ENCODE data around the gene PSMD6. TPM values are rescaled to one million over a fixed set of nuclear protein-coding genes. Genes with fewer than 3 reads are reported as not detected.
A peak's percentile ranks its signal among the peaks of the same experiment; 100 is the strongest.

PSMD6 gene
- polyA plus RNA-seq, 3 donors: 54.6 to 135 (median 101) TPM

DNA sequence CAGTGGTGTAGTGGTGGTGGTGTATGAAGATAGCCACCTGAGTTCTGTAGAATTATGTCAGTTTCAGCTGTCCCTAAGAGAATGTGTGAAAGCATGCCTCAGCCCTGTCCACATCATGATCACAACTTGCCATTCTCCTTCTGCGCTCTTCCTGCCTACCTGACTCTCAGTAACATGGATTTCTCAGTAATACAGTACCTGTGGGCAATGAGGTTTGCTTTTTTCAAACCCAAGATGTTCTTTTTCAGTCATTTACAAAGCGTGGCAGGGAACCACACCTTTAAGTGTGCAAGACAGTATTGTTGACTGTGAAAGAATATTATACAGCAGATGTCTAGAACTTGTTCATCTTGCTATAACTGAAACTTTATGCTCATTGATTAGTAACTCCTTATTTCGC, 38.9 kb downstream of the PSMD6 start:
- Mint-ChIP-seq H3K4me1 (peaks cover 14% of the 10 kb centered on the region), H3K27ac (peak overlapping the region in 3 of 7 donors; percentile 25 to 52 (median 47)), H3K4me3 (no peak overlapping the region), H3K36me3 (peaks cover 81 to 94% of the 10 kb centered on the region in 2 donors), H3K27me3 (ENCODE audit: low read depth in 3 of 3) (peaks cover 0 to 2% (median 2%) of the 10 kb centered on the region in 3 donors), H3K9me3 (no peaks in the 10 kb centered on the region)
- H3K4me1 ChIP-seq (ENCODE audit: control insufficient read depth in 1 of 2, insufficient read depth in 2 of 2, low read length in 2 of 2): peaks cover 10 to 13% of the 10 kb centered on the region in 2 donors
- H4K20me1 ChIP-seq (ENCODE audit: insufficient read depth, low read length): peaks cover 23% of the 10 kb centered on the region
- intact Hi-C loops (cut with micrococcal nuclease): no loop called here
- H3K4me3 ChIP-seq (replicated peaks in 1 of 3; ENCODE audit: low read depth in 2 of 3, low read length in 3 of 3): no peak overlapping the region
- H3K27ac ChIP-seq (ENCODE audit: low read depth in 1 of 2, low read length in 2 of 2): no peak overlapping the region
- H3K79me2 ChIP-seq (ENCODE audit: insufficient read depth, low read length): peaks cover 29% of the 10 kb centered on the region
- TF ChIP-seq, protein P1, sequence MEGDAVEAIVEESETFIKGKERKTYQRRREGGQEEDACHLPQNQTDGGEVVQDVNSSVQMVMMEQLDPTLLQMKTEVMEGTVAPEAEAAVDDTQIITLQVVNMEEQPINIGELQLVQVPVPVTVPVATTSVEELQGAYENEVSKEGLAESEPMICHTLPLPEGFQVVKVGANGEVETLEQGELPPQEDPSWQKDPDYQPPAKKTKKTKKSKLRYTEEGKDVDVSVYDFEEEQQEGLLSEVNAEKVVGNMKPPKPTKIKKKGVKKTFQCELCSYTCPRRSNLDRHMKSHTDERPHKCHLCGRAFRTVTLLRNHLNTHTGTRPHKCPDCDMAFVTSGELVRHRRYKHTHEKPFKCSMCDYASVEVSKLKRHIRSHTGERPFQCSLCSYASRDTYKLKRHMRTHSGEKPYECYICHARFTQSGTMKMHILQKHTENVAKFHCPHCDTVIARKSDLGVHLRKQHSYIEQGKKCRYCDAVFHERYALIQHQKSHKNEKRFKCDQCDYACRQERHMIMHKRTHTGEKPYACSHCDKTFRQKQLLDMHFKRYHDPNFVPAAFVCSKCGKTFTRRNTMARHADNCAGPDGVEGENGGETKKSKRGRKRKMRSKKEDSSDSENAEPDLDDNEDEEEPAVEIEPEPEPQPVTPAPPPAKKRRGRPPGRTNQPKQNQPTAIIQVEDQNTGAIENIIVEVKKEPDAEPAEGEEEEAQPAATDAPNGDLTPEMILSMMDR (IDR thresholded peaks at IDR 0.05): no peak
- H3K4me2 ChIP-seq (replicated peaks; ENCODE audit: extremely low read depth, low read length, poor library complexity, severe bottlenecking): no peak overlapping the region
- H3K27me3 ChIP-seq (ENCODE audit: control insufficient read depth in 2 of 2, insufficient read depth in 2 of 2, low read length in 2 of 2): no peaks in the 10 kb centered on the region
- no peak overlapping the region for H3K9ac ChIP-seq (ENCODE audit: insufficient read depth, low read length, poor library complexity, severe bottlenecking)
- DNase-seq: no peak
- no peak overlapping the region for H2AFZ ChIP-seq (ENCODE audit: insufficient read depth, low read depth, low read length, poor library complexity, severe bottlenecking)
- no peaks in the 10 kb centered on the region for H3K9me3 ChIP-seq (replicated peaks in 1 of 2; ENCODE audit: control insufficient read depth in 1 of 2, insufficient read depth in 1 of 2, low read length in 2 of 2)
- H3K36me3 ChIP-seq (replicated peaks in 1 of 2; ENCODE audit: control insufficient read depth in 1 of 2, insufficient read depth in 2 of 2, low read length in 2 of 2): peaks cover 77 to 99% of the 10 kb centered on the region in 2 donors
- no CpG with 5 or more reads among the region's 3 CpGs for WGBS (ENCODE audit: insufficient coverage)

DNA sequence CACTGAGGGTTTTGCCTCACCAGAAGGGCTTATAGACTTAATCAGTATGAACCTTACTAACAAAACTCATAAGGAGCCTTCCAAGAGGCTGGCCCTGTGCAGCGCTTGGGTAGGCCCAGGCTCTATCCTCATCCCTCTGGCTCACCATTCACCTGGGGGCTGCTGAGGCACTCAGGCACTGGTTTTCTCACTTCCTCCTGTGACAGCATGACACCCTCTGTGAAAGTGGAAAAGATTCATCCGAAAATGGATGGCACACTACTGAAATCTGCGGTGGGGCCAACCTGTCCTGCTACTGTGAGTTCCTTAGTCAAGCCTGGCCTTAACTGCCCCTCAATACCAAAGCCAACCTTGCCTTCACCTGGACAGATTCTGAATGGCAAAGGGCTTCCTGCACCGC, 41.3 kb downstream of the PSMD6 start:
- H3K27me3 Mint-ChIP-seq (ENCODE audit: low read depth in 3 of 3): peaks cover 0 to 2% (median 2%) of the 10 kb centered on the region in 3 donors
- Histone ChIP-seq H3K4me2 (replicated peaks; ENCODE audit: extremely low read depth, low read length, poor library complexity, severe bottlenecking) (no peak overlapping the region), H3K27me3 (ENCODE audit: control insufficient read depth in 2 of 2, insufficient read depth in 2 of 2, low read length in 2 of 2) (no peaks in the 10 kb centered on the region), H3K27ac (ENCODE audit: low read depth in 1 of 2, low read length in 2 of 2) (peak overlapping the region; percentile 13 to 85), H3K4me3 (replicated peaks in 1 of 3; ENCODE audit: low read depth in 2 of 3, low read length in 3 of 3) (no peak overlapping the region), H3K9ac (ENCODE audit: insufficient read depth, low read length, poor library complexity, severe bottlenecking) (no peak overlapping the region), H3K79me2 (ENCODE audit: insufficient read depth, low read length) (peaks cover 53% of the 10 kb centered on the region), H3K4me1 (ENCODE audit: control insufficient read depth in 1 of 2, insufficient read depth in 2 of 2, low read length in 2 of 2) (peaks cover 32 to 37% of the 10 kb centered on the region in 2 donors), H2AFZ (ENCODE audit: insufficient read depth, low read depth, low read length, poor library complexity, severe bottlenecking) (no peak overlapping the region), H3K36me3 (replicated peaks in 1 of 2; ENCODE audit: control insufficient read depth in 1 of 2, insufficient read depth in 2 of 2, low read length in 2 of 2) (peaks cover 53 to 75% of the 10 kb centered on the region in 2 donors), H3K9me3 (replicated peaks in 1 of 2; ENCODE audit: control insufficient read depth in 1 of 2, insufficient read depth in 1 of 2, low read length in 2 of 2) (no peaks in the 10 kb centered on the region), H4K20me1 (ENCODE audit: insufficient read depth, low read length) (peaks cover 13% of the 10 kb centered on the region)
- H3K36me3 Mint-ChIP-seq: peaks cover 57 to 72% of the 10 kb centered on the region in 2 donors
- intact Hi-C loops (cut with micrococcal nuclease): no loop called here
- peak overlapping the region; percentile 21 to 83 (median 65) for H3K27ac Mint-ChIP-seq
- TF ChIP-seq, protein P1 (IDR thresholded peaks at IDR 0.05): no peak
- no peak overlapping the region for H3K4me3 Mint-ChIP-seq
- H3K9me3 Mint-ChIP-seq: no peaks in the 10 kb centered on the region
- 55% methylated on average over 3 of the region's 4 CpGs for WGBS (ENCODE audit: insufficient coverage)
- DNase-seq: no peak
- peaks cover 37% of the 10 kb centered on the region for H3K4me1 Mint-ChIP-seq

All from CD14-positive monocyte (primary cell).